Tibial nerve (tissue), 4 donors: ENCODE data around the gene MPST.
A peak's percentile ranks its signal among the peaks of the same experiment; 100 is the strongest.

ENCODE experiments used
- EP300 ChIP-seq, 2 donors: sonication (generic); formaldehyde crosslinking; IDR thresholded peaks; one replicate each; pipeline ENCODE4 v1.6.1; 2017; ENCODE audit warnings: antibody characterized with exemption in 2 of 2, mild to moderate bottlenecking in 1 of 2
- POLR2A ChIP-seq, 2 donors: fragments of 450-650 bp; IDR thresholded peaks; one replicate each; pipeline ENCODE4 v1.6.1; 2017; ENCODE audit warnings: antibody characterized with exemption in 2 of 2, mild to moderate bottlenecking in 2 of 2, moderate library complexity in 2 of 2
- TF ChIP-seq, protein P1 (sequence below), 5 experiments: fragments of 200-600 bp in 3 of 5; fragments of 450-650 bp in 2 of 5; sonication (generic) in 3 of 5; IDR thresholded peaks; one replicate each; pipeline ENCODE4 v1.5.1; 2016 to 2019; ENCODE audit warnings: antibody characterized with exemption in 5 of 5, mild to moderate bottlenecking in 3 of 5, moderate library complexity in 2 of 5

DNA sequence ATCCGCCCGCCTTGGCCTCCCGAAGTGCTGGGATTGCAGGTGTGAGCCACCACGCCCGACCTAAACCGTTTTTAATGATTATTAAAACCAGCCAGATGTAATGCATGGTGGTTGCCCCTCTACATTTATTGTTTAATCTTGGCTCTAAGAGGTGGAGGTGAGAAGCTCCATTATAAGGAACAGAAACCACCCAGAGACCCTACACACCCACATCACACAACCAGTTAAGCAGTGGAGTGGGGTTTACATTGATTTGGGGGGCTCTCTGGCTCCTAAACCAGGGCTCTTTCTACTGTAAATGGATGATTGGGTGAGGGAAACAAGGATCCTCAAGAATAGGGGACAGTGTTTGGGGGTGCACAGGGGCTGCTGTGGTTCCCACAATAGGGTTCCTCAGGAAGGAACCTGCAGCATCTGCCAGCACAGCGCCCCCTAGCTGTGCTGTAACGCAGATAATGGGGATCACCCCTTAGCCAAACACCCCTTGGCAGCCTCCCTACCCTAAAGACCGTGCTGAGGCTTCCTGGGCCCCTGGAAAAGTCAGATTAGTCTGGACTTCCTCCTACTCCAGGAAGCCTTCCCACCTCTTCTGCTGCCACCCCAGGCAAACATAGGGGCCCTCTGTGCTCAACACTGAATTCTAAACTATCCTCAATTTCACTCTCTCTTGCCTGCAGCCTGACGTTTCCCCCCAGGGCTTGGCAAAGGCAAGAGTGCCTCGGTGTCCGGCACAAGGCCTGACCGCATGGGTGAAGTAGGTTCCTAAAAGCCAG lies 2.4 kb downstream of the MPST start:
- TF ChIP-seq, protein P1, sequence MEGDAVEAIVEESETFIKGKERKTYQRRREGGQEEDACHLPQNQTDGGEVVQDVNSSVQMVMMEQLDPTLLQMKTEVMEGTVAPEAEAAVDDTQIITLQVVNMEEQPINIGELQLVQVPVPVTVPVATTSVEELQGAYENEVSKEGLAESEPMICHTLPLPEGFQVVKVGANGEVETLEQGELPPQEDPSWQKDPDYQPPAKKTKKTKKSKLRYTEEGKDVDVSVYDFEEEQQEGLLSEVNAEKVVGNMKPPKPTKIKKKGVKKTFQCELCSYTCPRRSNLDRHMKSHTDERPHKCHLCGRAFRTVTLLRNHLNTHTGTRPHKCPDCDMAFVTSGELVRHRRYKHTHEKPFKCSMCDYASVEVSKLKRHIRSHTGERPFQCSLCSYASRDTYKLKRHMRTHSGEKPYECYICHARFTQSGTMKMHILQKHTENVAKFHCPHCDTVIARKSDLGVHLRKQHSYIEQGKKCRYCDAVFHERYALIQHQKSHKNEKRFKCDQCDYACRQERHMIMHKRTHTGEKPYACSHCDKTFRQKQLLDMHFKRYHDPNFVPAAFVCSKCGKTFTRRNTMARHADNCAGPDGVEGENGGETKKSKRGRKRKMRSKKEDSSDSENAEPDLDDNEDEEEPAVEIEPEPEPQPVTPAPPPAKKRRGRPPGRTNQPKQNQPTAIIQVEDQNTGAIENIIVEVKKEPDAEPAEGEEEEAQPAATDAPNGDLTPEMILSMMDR (IDR thresholded peaks at IDR 0.05), result peak; percentile 51 to 64 (median 58)
- TF ChIP-seq POLR2A (IDR thresholded peaks at IDR 0.05), result no peak
- no peak for TF ChIP-seq EP300 (IDR thresholded peaks at IDR 0.05)
